GM21515 (cell line): Measurements from ENCODE around the gene POU2F1.

ENCODE experiments used
- ATAC-seq: cut with Tn5 transposase; IDR thresholded peaks from one replicate; pipeline ENCODE4 v1.9.1; 2021; ENCODE audit not compliant: unreplicated experiment

POU2F1 gene

GRCh38 chr1:167412920-167413319 is 192.2 kb downstream of the POU2F1 start:
- ATAC-seq: no peak

GRCh38 chr1:167413328-167413727 is 192.6 kb downstream of the POU2F1 start:
- ATAC-seq: no peak

GRCh38 chr1:167416506-167416905 is 195.8 kb downstream of the POU2F1 start:
- no peak for ATAC-seq

GRCh38 chr1:167418391-167418790 is 197.7 kb downstream of the POU2F1 start:
- ATAC-seq: no peak

GRCh38 chr1:167419245-167419644 is 198.6 kb downstream of the POU2F1 start:
- ATAC-seq: no peak

GRCh38 chr1:167420510-167420909 is 199.8 kb downstream of the POU2F1 start:
- ATAC-seq: no peak

- no peak for ATAC-seq
Observed at GRCh38 chr1:167423684-167424619, 203.3 kb downstream of the POU2F1 start.

- no peak for ATAC-seq
Observed at GRCh38 chr1:167425482-167425881, 204.8 kb downstream of the POU2F1 start.

- no peak for ATAC-seq
Observed at GRCh38 chr1:167426716-167427115, 206.0 kb downstream of the POU2F1 start.

- ATAC-seq: no peak
Observed at GRCh38 chr1:167427848-167428247, 207.2 kb downstream of the POU2F1 start.

- ATAC-seq: no peak
Observed at GRCh38 chr1:167428395-167428794, 207.7 kb downstream of the POU2F1 start.

- peak; percentile 57 for ATAC-seq
Observed at GRCh38 chr1:167429612-167430011, 208.9 kb downstream of the POU2F1 start.

- ATAC-seq: peak; percentile 40
Observed at GRCh38 chr1:167430134-167430848, 209.6 kb downstream of the POU2F1 start.

GRCh38 chr1:167430849-167431242 is 210.2 kb downstream of the POU2F1 start:
- ATAC-seq: no peak

- ATAC-seq: no peak
Observed at GRCh38 chr1:167431261-167431908, 210.7 kb downstream of the POU2F1 start.

- ATAC-seq: no peak
Observed at GRCh38 chr1:167431909-167432650, 211.4 kb downstream of the POU2F1 start.

GRCh38 chr1:167432780-167433179 is 212.1 kb downstream of the POU2F1 start:
- ATAC-seq: no peak

- no peak for ATAC-seq
Observed at GRCh38 chr1:167433884-167434283, 213.2 kb downstream of the POU2F1 start.

- ATAC-seq: no peak
Observed at GRCh38 chr1:167434306-167434705, 213.6 kb downstream of the POU2F1 start.

GRCh38 chr1:167435484-167435883 is 214.8 kb downstream of the POU2F1 start:
- no peak for ATAC-seq
